CD4-positive, alpha-beta T cell treated with Interleukin-4 for 4 hours (primary cell): ENCODE data around the gene GTPBP4.
A peak's percentile ranks its signal among the peaks of the same experiment; 100 is the strongest.
"Not testable (repeated sequence)": the region's sequence is repeated elsewhere in the genome, so short reads cannot be mapped to it uniquely, and the experiment has no call there.

Source experiments
- DNase-seq: peaks from one replicate; pipeline ENCODE4 v3.0.0-alpha.2; 2020

Gene GTPBP4

DNA sequence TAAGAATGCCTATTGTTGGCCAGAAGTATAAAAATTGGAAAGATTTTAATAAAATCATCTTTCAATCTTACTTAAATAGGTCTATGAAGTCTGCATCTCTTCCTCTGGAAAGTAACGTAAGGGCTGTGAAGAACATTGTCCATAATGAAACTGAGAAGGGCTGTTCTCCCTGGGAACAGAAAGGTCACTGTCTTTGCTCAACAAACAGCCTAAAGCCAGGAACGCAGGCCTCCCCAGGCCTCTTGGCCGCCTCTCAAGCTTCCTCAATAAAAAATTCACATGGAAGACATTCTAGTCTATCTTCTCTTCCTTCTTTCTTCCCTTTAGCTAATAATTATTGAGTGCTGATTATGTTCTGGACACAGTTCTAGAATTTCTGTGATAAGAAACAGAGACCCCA lies 46.5 kb downstream of the GTPBP4 start:
- DNase-seq, result no peak

DNA sequence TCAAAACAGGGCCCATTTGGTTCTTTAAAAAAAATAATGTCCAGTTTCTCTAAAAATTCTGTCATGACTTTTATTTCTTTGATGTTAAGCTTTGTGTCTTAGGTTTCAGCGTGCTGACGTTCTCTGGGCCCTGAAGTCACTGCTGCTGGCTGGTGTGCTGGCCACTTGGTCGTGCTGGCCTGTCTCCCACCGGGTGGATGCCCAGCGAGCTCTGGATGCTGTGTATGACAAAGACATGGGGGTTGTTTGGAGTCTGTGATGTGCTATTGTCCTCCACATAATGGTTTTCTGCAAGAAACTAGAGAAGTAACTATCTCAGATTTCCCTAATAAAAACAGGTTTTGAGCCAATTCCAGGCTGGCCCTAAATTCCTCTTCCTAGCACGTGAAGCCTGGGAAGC lies 47.0 kb downstream of the GTPBP4 start:
- DNase-seq, result no peak

DNA sequence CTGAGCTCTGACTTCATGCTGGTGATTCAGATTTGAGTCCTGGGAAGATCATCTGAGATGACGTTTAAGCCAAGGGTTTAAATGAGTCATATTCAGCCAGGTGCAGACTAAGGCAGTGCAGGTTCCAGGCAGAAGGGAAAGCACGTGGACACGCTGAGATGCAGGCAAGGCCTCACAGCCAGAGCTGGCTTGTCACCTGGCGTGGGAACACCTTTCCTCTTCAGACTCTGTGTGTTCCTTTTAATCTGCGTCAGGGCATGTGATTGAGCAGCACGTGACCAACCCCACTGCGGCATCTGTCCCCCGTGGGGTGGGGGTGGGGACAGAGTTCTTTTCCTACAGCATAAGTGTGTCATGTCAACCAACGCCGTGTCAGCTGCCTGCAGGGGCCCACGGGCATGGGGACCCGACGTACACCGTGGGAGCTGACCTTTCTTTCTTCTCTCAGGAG lies 48.1 kb downstream of the GTPBP4 start:
- peak; percentile 30 for DNase-seq

DNA sequence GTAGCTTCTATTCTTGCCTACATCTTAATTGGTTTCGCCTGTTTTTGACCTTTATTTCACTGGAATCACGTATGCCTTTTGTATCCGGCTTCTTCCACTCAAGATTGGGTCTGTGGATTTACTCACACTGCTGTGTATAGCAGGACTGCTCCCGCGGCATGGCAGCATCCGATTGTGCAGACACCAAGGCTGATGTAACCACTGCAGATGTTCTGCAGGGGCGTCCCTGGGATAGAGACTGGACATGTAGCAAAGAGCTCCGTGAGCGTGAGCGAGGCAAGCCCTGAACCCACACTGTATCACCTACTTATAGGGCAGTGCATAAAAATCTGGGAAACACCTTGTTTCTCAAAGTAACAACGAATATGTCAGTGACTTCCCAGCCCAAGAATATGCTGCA lies 48.9 kb downstream of the GTPBP4 start:
- DNase-seq, result no peak

DNA sequence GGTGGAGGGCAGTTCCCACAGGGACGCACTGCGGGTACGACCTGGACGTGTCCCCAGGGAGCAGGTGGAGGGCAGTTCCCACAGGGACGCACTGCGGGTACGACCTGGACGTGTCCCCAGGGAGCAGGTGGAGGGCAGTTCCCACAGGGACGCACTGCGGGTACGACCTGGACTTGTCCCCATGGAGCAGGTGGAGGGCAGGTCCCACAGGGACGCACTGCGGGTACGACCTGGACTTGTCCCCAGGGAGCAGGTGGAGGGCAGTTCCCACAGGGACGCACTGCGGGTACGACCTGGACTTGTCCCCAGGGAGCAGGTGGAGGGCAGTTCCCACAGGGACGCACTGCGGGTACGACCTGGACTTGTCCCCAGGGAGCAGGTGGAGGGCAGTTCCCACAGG lies 50.5 kb downstream of the GTPBP4 start:
- not testable (repeated sequence) for DNase-seq

DNA sequence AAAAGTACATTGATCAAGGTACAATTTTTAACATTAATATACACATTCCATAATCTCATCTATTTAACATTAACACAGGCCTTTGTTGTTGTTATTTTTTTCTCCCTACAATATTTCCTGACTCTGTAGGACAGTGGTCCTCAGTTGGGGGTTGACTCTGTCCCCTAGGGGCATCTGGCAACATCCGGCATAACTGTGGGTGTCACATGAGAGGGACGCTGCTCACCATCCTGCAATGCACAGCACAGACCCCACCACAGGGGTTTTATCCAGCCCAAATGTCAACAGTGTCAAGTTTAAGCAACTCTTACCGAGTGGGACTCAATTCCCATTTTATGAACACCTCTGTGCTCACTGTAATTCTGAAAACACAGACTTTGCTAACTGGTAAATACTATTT lies 51.9 kb downstream of the GTPBP4 start:
- DNase-seq, result no peak

DNA sequence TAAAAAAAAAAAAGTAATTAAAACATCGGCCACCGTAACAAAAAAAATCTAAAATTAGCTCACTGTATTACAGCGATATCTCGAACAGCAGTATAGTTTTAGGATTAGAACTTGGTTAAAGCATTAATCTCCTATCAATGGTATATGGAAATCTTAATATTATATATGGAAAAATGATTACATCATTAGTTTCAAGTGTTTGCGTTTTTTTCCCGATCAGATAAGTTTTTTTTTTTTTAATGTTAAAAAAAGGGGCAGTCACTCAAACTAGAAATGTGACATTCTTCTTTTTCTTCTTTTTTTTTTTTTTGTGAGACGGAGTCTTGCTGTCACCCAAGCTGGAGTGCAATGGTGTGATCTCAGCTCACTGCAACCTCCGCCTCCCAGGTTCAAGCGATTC lies 53.3 kb downstream of the GTPBP4 start:
- DNase-seq, result no peak

DNA sequence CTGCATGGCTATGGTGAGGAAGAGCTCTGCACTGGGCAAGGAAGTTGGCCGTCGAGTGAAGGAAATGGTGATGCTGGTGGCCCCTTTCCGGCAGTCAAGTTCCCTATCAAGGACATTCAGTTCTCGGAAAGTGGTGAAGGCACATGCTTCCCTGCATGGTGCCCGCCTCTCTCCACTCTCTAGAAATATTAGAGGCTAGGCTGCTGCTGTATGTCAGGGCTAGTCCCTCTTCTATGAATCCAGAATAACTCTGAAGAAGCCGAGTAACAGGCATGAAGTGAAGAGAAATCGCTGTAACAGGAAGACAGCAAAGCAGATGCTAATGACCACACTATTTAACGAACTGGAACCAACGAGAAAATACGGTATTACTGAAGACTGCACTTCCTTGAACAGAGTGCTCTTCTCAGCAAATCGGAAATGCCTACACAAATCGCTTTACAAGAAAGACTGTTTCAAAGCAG lies 55.3 kb downstream of the GTPBP4 start:
- DNase-seq, result peak; percentile 41

DNA sequence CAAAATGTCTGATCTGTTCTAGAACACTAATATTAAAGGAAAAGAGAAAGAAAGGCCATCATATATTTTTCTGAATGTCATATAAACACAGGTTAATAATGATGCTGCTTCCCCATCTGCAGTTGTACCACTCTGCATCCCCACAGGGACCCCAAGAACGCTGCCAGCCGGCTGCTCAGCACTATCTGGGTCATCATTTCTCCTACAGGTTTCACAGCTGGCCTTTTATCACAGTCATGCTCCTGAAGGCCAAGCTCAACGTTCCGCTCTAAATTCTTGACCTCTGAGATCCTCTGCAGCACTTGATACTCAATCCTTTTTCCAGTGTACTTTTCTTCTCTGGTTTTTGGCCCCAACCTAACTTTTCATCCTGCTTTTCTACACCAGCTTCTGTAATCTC lies 55.9 kb downstream of the GTPBP4 start:
- no peak for DNase-seq

DNA sequence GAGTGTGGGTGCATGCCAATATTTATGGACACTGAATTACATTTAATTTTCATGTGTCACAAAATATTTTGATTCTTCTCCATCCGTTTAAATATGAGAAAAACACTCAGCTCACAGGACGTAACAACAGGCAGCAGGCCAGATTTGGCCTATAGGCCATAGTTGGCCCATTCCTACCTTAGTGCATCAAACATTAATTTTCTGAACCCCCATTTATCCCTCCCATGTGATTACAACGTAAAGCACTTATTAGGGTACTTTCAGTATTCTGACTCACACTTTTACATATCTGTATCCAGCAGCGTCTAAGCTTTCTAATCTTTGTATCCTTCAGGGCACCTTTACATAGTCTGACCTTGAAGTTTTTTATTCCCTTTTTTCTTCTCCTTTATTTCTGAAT lies 56.7 kb downstream of the GTPBP4 start:
- DNase-seq, result no peak

DNA sequence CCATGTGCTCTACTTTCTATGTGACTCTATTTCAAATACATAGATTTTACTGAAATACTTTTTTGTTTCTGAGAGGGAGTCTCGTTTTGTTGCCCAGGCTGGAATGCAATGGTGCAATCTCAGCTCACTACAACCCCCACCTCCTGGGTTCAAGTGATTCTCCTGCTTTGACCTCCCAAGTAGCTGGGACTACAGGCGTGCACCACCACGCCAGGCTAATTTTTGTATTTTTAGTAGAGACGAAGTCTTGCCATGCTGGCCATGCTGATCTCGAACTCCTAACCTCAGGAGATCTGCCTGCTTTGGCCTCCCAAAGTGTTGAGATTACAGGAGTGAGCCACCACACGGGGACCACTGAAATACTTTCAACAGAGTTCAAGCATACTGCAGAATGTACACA lies 57.2 kb downstream of the GTPBP4 start:
- DNase-seq, result no peak

DNA sequence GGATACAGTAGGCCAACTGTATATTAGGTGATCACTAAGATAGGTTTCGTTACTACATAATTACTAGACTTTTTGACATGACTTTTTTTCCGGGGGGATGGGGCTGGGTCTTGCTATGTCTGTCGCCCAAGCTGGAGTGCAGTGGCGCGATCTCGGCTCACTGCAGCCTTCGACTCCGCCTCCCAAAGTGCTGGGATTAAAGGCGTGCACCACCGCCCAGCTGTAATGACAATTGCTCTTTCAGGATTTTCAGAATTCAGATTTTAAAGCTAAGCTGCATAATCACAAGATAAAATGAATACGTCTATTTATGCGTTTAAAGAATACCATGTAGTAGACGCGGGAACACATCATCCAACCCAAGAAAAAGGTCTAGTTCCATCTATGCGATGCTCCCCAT lies 59.7 kb downstream of the GTPBP4 start:
- no peak for DNase-seq

DNA sequence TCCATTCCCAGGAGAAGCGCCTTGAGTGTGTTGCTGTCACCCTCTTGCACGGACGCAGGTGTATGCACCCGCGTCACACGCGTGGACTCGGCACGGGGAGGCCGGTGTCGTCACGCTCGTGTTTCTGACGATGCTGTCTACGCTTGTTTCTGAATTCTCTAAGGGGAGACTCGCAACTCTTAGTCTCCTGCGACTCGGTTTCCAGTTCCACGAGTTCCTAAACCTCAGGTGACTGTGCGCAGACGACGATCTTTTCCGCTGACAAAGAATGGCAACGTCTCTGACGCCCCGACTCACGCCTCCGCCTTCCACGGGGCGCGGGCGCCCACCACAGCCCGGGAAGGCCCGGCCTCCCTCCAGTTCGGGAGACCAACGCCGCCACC lies 60.1 kb downstream of the GTPBP4 start:
- DNase-seq, result peak; percentile 47

DNA sequence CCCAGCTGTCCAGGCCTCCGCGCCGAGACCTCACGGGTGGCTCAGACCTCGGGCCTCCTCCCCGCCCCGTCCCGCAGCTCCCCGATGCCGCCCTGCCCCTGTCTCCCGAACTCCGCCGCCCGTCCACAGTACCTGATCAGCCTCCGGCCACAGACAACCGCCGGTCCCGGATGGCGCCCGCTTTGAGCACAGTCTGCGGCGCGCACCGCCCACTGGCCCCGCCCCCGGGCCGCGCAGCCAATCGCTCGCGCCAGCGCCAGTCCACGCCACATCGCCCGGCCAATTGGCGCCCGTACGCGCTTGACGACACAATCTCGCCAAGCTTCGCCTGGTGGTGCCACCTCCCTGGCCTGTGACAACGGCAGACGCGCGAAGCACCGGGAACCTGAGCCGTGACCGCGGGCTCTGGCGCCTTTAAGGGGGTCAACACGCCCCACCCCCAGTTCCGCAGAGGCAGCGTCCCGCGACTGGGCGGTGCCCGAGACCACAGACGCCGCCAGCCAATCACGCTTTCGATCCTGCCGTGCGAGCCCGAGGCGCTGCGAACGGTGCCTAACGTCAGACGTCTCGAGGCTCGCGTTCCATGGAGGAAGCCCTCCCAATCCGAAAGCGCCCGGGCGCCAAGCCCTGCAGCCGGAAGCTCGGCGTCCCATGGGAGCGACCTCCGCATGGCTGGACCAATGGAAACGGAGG lies 60.6 kb downstream of the GTPBP4 start, which contains the start of gene IDI1:
IDI1 (minus strand) TSS at position 388 of the 693 bp plus-strand sequence; CDS start at position 272, 116 bp downstream.
- DNase-seq, result peak; percentile 96

DNA sequence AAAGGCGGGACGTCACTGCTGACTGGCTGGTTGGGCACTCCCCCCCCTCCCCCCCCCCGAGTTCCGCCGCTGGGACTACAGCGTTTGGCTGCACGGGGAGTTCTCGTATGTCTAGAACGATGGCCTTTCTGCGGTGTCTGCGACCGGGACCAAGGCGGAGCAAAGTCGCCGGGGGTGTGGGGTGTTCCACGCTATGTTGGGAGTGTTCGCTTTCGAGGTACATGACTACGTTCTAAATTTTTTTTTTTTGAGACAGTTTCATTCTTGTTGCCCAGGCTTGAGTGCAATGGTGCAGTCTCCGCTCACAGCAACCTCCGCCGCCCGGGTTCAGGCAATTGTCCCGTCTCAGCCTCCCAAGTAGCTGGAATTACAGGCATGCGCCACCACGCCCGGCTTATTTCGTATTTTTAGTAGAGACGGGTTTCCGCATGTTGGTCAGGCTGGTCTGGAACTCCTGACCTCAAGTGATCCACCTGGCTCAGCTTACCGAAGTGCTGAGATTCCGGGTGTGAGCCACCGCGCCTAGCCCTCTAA lies 61.3 kb downstream of the GTPBP4 start:
- no peak for DNase-seq

DNA sequence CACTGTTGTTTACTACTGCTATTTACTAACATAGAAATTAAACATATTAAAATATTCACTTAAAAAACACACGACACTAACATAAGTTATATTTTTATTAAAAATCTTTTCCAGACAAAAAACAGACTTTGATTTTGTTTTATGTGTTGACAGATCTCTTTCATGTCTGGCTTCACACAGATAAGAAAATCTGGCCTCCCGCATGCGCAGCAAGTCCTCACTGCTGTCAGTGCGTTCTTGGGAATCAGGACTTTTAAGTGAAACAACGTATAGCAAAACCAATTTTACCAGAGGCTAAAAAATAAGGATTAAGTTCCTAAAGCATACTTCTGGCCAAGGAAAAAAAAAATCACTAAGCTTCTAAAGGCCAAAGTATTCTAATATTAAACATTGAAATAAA lies 61.9 kb downstream of the GTPBP4 start:
- no peak for DNase-seq

DNA sequence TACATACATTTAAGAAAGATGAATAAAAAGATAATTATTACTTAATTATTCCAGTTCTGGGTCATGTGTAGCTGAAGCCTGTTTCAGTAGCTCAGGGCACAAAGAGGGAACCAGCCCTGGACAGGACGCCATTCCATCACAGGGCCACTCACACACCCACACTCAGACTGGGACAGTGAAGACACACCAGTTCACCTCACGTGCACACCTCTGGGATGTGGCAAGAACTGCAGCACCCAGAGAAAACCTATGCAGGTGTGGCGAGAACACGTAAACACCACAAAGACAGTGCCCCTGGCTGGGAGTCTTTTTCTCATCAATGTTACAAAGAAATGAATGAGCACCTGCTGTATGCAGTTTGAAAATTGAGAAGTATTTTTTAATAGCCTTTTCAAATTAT lies 62.3 kb downstream of the GTPBP4 start:
- peak; percentile 55 for DNase-seq

DNA sequence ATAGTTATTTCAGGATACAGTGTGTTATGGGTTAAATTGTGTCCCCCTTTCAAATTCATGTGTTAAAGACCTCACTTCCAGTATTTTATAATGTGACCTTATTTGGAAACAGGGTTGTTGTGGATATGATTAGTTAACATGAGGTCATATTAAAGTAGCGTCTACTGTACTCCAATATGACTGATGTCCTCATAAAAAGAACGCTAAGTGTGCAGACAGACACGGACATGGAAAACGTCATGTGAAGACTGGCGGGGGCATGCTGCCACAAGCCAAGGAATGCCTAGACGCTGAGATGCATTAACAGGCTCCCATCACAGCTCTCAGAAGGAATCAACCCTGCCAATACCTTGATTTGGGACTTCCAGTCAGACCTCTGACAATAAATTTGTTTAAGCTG lies 66.5 kb downstream of the GTPBP4 start:
- DNase-seq, result no peak

DNA sequence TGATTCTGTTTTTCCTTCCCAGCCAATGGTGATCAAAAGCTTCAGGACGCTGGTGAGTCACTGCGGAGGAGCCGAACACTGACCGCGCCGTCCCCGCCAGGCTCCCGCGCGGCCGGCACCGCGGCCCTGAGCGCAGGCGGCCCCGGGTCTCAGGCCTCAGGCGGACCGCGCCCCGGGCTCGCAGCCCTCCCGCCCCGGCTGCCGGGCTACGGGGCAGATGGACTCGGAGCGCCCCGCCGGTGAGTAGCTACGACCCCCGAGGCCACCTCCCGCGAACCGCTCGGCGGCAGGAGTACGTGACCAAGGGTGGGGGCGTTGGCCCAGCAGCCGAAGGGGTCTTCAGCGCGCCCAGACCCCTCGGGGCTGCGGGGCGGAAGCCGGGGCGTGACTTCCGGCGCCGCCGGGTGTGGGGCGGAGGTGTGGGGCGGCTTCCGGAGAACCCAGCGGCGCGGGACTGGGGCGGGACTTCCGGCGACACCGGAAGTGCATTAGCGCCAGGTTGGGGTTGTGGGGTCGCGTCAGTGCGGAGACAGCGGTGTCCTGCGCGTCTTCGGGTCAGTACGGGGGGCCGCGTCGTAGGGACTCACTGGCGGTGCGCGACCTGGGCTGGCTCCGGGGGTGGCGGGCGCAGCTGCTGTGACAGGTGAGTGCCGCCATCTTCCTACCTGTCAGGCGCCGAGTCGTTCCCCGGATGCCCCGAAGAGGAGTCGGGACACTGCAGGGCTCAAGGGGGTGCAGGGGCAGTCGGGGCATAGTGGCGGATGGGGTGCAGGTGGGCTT lies 68.3 kb downstream of the GTPBP4 start, which contains the start of gene WDR37:
WDR37 (plus strand) TSS at position 60 of the 780 bp plus-strand sequence. CDS start 15,771 bp downstream, outside the sequence.
- peak; percentile 84 for DNase-seq

DNA sequence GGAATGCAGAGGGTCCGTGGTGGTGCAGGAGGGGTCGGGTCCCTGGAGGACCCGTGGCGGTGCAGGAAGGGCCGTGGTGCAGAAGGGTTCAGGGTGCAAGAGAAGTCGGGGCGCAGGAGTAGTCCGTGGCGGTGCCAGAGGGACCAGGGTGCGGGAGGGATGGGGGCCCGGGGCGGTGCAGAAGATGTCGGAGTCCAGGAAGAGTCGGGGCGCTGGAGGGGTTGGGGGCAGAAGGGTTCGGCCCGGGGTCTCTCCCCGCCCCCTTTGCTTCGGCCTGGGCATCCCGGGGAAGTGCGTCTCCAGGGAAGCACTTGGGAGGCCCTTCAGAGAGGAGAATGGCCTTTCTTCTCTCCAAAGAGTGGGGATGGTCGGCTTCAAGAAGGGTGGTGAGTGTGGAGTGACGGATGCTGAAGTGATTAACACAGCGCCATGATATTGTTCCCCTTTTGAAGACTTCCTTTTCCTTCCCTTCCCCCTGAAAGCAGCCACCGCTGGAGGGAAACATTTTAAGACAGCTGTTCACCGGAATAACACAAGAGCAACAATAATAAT lies 68.9 kb downstream of the GTPBP4 start:
- DNase-seq, result peak; percentile 25

DNA sequence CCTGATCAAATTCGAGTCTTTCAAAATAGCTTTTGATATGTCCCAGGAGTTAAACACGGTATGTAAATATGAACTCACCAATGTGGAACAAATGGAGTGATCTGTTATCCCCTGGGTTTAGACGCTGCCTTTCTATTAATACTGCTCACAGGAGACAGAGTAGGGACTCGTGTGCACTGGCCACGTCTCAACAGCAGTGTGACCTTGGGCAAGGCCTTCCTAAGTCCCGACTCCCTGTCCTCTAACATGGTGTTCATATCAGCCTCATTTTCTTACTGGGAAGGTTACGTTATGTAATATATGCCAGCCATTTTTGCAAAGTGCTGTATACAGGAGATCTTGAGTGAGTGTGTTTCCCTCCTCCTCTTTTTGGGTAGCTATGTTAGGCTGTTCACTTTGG lies 69.8 kb downstream of the GTPBP4 start:
- no peak for DNase-seq

DNA sequence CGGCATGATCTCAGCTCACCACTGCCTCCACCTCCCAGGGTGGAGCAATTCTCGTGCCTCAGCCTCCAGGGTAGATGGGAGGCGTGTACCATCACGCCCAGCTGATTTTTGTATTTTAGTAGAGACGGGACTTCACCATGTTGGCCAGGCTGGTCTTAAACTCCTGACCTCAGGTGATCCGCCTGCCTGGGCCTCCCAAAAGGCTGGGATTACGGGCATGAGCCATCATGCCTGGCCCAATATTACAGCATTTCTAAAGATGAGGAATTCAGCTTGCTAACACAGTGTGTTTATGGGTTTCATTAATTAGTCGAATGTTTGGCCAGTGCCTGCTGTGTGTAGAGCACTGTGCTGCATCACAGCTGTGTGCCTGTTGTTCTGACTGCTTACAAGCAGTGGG lies 71.7 kb downstream of the GTPBP4 start:
- no peak for DNase-seq

DNA sequence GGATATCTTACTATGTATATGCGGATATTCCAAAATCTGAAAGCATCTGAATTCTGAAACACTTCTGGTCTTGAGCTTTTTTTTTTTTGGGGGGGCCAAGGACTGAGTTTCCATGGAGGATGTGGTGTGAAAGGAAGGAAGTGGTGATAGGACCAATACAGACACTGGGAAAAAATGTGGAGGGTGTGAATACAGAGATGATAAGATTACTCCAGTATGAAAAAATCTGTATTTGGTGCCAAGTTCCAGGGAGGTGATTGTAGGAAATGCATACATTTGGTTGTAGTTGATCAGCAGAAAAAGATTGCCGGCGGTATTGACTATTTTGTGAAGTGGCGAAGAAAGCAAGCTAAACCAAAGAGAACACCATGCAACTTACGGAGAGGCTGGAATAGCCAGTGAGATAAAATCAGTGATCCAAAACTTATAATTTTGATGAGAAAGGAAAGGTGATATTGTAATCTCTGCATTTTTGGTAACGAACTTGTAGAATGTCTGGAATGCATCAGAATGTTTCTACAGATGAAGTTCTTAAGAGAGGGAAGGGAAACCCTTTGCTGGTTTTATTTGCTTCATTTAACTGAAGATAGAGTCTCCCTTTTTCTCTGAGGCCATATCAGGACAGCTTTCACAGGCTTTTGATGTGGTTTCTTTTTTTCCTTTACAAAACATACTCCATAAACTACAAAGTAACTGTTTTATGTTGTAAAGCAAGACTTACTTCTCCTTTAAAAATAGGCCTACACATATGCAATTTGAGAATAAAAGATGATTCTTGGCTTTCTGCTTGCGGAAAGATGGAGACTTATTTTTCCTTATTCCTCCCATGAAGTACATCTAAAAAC lies 73.9 kb downstream of the GTPBP4 start:
- DNase-seq, result peak; percentile 26
